Small intestine (tissue), 7 donors: ENCODE data around the gene SLC41A2. TPM values are rescaled to one million over a fixed set of nuclear protein-coding genes. Genes with fewer than 3 reads are reported as not detected.
"Not testable (repeated sequence)": the region's sequence is repeated elsewhere in the genome, so short reads cannot be mapped to it uniquely, and the experiment has no call there.

Experiments
- DNase-seq, 2 donors: peaks; one replicate each; pipeline versions ENCODE4 v3.0.0 to v3.0.0-alpha.2; 2013
- FAIRE-seq: peaks from 2 replicates; lab custom pipeline; 2012; peaks lifted over from hg19 to GRCh38; lab: Jason Lieb, UNC
- H3K27ac ChIP-seq, 3 donors: one replicate each; pipeline ENCODE4 v1.5.1; 2013; ENCODE audit warnings: low read length in 2 of 3, mild to moderate bottlenecking in 2 of 3, control low read depth in 1 of 3, inconsistent platforms in 1 of 3, low read depth in 1 of 3, moderate library complexity in 1 of 3
- H3K27me3 ChIP-seq, 3 donors: one replicate each; pipeline ENCODE4 v1.6.1; 2013; ENCODE audit warnings: low read length in 3 of 3, inconsistent platforms in 1 of 3; ENCODE audit not compliant: control insufficient read depth in 3 of 3, insufficient read depth in 3 of 3
- H3K36me3 ChIP-seq, 3 donors: one replicate each; pipeline ENCODE4 v1.6.1; 2013; ENCODE audit warnings: low read length in 3 of 3, inconsistent platforms in 1 of 3, low read depth in 1 of 3, mild to moderate bottlenecking in 1 of 3, moderate library complexity in 1 of 3; ENCODE audit not compliant: control insufficient read depth in 3 of 3, insufficient read depth in 2 of 3
- H3K4me1 ChIP-seq, 3 donors: one replicate each; pipeline ENCODE4 v1.6.1; 2013; ENCODE audit warnings: low read length in 2 of 3, inconsistent platforms in 1 of 3, low read depth in 1 of 3, mild to moderate bottlenecking in 1 of 3, moderate library complexity in 1 of 3; ENCODE audit not compliant: control insufficient read depth in 3 of 3, insufficient read depth in 2 of 3
- H3K4me3 ChIP-seq, 3 donors: one replicate each; pipeline ENCODE4 v1.5.1; 2013; ENCODE audit warnings: low read length in 3 of 3, control low read depth in 1 of 3, inconsistent platforms in 1 of 3, low read depth in 1 of 3, mild to moderate bottlenecking in 1 of 3, moderate library complexity in 1 of 3
- H3K9me3 ChIP-seq, 2 donors: one replicate each; pipeline ENCODE4 v1.6.1; 2013; ENCODE audit warnings: low read depth in 1 of 2, low read length in 1 of 2; ENCODE audit not compliant: control insufficient read depth in 2 of 2, insufficient read depth in 1 of 2
- WGBS, 3 donors: extraction: QIAGEN DNeasy Blood & Tissue Kit; methylation state at CpG; one replicate each; pipeline ENCODE4 v1.1.7; 2013; 5-methylcytosine and 5-hydroxymethylcytosine counted together
- polyA plus RNA-seq, 4 donors: library from polyadenylated mRNA; stranded (reverse) in 3 of 4; unstranded in 1 of 4; fragments of 200-250 nt in 3 of 4; fragments of 120-200 nt in 1 of 4; gene quantifications; one replicate each; pipeline versions ENCODE4 v1.2.1 to v1.2.3, GENCODE V29; 2013
- donor health status: healthy with polysubstance abuse.
- donor health status: control.
- donor health status: control.
- donor health status: Bipolar disorder and iron deficiency.
- donor health status: healthy.

The SLC41A2 gene
- polyA plus RNA-seq, 4 donors, result 2.1 to 27.5 (median 16.0) TPM

DNA sequence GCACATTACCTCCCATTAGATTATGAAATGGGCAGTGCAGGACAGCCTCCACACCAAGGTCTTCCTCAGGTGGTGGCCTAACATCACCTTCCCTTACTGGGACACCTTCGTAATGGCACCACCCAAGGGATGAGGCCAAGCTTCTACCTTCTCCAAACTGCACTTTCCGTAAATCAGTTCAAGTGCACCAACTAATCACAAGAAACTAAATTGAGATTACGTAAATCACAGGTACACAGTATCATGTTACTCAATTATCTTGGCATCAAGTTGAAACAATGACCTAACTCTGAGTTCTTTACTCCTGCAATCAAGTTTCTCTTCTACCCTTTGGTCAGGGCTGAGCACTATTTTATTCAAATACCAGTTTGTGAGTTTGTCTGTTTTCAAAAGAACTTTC, 13.8 kb downstream of the SLC41A2 start:
- 27 to 72% (median 33%) methylated on average over 3 of the region's 3 CpGs for WGBS, 3 donors
- Histone ChIP-seq H3K4me3 (no peak overlapping the region), H3K4me1 (no peaks in the 10 kb centered on the region), H3K36me3 (no peaks in the 10 kb centered on the region), H3K9me3 (peaks cover 0 to 9% of the 10 kb centered on the region in 2 donors), H3K27ac (peak overlapping the region in 2 of 3 donors; percentile 13 to 48), H3K27me3 (peaks cover 0 to 4% (median 0%) of the 10 kb centered on the region in 3 donors)
- DNase-seq (peak in 1 of 2 donors; percentile 88), FAIRE-seq (no peak)

DNA sequence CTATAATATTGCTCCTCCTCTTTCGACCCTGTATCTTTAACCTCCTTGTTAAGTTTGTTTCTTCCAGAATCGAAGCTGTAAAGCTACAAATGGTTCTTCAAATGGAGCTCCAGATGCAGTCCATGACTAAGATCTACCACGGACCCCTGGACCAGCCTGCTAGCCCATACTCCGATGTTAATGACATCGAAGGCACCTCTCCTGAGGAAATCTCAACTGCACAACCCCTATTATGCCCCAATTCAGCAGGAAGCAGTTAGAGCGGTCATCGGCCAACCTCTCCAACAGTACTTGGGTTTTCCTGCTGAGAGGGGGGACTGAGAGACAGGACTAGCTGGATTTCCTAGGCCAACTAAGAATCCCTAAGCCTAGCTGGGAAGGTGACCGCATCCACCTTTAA, 14.7 kb downstream of the SLC41A2 start:
- FAIRE-seq, H3K9me3 ChIP-seq, H3K27ac ChIP-seq, H3K4me1 ChIP-seq, H3K4me3 ChIP-seq, H3K27me3 ChIP-seq, DNase-seq, H3K36me3 ChIP-seq: not testable (repeated sequence)
- WGBS, 3 donors, result 94 to 97% (median 95%) methylated on average over 8 of the region's 8 CpGs

DNA sequence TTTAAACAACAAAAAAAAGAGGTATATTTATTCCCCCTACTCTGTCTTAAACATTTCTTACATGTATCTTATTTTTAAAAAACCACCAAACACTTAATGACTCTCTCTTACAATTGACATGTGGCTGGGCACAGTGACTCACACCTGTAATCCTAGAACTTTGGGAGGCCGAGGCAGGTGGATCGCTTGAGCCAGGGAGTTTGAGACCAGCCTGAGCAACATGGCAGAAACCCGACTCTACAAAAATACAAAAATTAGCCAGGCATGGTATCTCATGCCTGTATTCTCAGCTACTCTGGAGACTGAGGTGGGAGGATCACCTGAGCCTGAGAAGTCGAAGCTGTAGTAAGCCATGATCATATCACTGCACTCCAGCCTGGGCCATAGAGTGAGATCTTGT, 16.0 kb downstream of the SLC41A2 start:
- Histone ChIP-seq H3K27me3 (peaks cover 0 to 4% (median 0%) of the 10 kb centered on the region in 3 donors), H3K4me3 (no peak overlapping the region), H3K36me3 (no peaks in the 10 kb centered on the region), H3K4me1 (no peaks in the 10 kb centered on the region), H3K9me3 (peaks cover 0 to 9% of the 10 kb centered on the region in 2 donors), H3K27ac (no peak overlapping the region)
- no peak for DNase-seq
- WGBS, 3 donors, result 92 to 95% (median 93%) methylated on average over 4 of the region's 4 CpGs
- FAIRE-seq, result no peak

DNA sequence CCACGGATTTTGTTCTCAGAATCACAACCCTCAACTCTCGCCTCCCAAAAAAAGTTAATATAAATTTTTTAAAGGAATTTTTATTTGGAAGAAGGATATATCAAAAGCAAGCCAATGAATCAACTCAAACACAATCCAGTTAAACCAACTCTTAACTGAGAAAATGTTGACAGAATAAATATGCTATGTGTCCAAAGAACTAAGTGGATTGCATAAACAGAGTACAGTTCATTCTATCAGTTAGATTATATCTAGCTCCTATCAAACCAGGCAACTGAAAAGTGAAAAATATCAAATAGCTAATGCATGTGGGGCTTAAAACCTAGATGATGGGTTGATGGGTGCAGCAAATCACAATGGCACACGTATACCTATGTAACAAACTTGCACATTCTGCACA, 16.6 kb downstream of the SLC41A2 start:
- H3K4me1 ChIP-seq, result no peaks in the 10 kb centered on the region
- no peak overlapping the region for H3K27ac ChIP-seq
- DNase-seq, result no peak
- H3K27me3 ChIP-seq, result peaks cover 0 to 4% (median 0%) of the 10 kb centered on the region in 3 donors
- WGBS, 3 donors, result 89 to 91% (median 89%) methylated on average over 3 of the region's 3 CpGs
- no peaks in the 10 kb centered on the region for H3K36me3 ChIP-seq
- H3K9me3 ChIP-seq, result peaks cover 0 to 9% of the 10 kb centered on the region in 2 donors
- no peak for FAIRE-seq
- H3K4me3 ChIP-seq, result no peak overlapping the region

DNA sequence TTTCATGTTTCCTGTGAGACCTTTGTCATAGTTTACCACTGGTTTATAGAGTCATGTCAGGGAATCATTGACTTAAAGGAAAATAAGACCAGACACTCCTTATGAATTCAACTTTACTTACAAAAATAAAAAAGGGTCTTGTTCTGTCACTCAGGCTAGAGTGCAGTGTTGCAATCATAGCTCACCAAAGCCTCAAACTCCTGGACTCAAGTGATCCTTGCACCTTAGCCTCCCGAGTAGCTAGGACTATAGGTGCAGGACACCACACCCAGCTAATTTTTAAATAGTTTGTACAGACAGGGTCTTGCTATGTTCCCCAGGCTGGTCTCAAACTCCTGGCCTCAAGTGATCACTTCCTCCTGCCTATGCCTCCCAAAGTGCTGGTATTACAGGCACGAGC, 19.0 kb downstream of the SLC41A2 start:
- Histone ChIP-seq H3K27me3 (peaks cover 0 to 4% (median 0%) of the 10 kb centered on the region in 3 donors), H3K4me3 (no peak overlapping the region), H3K9me3 (peaks cover 0 to 7% of the 10 kb centered on the region in 2 donors), H3K36me3 (no peaks in the 10 kb centered on the region), H3K27ac (no peak overlapping the region), H3K4me1 (no peaks in the 10 kb centered on the region)
- DNase-seq (peak in 1 of 2 donors; percentile 84), FAIRE-seq (no peak)
- WGBS, 3 donors, result 49 to 73% (median 72%) methylated on average over 2 of the region's 2 CpGs

DNA sequence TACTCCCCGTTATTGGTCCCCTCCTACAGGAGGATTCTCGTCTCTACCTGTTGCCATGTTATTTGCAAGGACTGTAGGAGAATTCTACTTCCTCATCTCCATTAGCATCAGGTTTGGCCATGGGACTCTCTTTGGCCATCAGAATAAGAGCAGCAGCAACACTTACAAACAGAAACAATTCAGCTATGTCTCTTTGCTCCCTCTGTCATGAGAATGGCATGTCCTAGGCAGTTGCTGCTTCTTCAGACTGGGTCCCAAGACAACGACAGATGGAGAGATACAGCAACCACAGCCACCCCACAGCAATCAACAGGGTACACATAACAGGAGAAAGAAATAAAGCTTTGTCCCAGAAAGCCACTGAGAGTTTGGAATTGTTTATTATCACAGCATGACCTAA, 19.7 kb downstream of the SLC41A2 start:
- no peak overlapping the region for H3K27ac ChIP-seq
- no peak for FAIRE-seq

DNA sequence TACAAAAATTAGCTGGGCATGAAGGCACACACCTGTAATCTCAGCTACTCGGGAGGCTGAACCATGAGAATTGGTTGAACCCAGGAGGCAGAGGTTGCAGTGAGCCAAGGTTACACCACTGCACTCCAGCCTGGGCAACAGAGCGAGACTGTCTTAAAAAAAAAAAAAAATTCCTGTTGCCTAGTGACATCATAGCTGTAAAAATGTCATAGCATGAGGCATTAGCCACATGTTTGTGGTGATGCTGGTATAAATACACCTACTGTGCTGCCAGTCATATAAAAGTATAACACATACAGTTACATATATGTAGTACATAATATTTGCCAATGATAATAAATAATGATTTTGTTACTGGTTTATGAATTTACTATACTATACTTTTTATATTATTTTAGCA, 22.2 kb downstream of the SLC41A2 start:
- peaks cover 0 to 3% (median 3%) of the 10 kb centered on the region in 3 donors for H3K4me1 ChIP-seq
- WGBS, 3 donors, result 93 to 97% (median 95%) methylated on average over 2 of the region's 2 CpGs
- no peak for FAIRE-seq

More for the DNA sequence above, 19.7 kb downstream of the SLC41A2 start:
- Histone ChIP-seq H3K4me3 (no peak overlapping the region), H3K9me3 (peaks cover 0 to 2% of the 10 kb centered on the region in 2 donors), H3K4me1 (no peaks in the 10 kb centered on the region), H3K27me3 (peaks cover 0 to under 1% (median 0%) of the 10 kb centered on the region in 3 donors), H3K36me3 (no peaks in the 10 kb centered on the region)
- DNase-seq, result no peak
- WGBS, 3 donors, result 54 to 79% (median 60%) methylated on average over 3 of the region's 3 CpGs

DNA sequence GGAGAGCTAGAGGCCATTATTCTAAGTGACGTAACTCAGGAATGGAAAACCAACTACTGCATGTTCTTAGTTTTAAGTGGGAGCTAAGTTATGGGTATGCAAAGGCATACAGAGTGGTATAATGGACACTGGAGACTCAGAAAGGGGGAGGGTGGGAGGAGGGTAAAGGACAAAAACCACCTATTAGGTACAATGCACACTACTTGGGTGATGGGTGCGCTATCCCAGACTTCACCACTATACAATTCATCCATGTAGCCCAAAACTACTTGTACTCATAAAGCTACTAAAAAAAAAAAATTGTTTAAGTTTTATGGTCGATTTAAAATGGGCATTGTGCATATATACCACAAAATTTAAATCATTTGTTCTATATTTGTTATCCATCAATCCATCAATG, 24.3 kb downstream of the SLC41A2 start:
- DNase-seq (no peak), FAIRE-seq (no peak)
- 60 to 75% (median 63%) methylated on average over 3 of the region's 3 CpGs for WGBS, 3 donors
- no peak overlapping the region for H3K27ac ChIP-seq
- H3K27me3 ChIP-seq, result no peaks in the 10 kb centered on the region
- H3K4me3 ChIP-seq, result no peak overlapping the region
- no peaks in the 10 kb centered on the region for H3K9me3 ChIP-seq
- peaks cover 0 to 3% (median 3%) of the 10 kb centered on the region in 3 donors for H3K4me1 ChIP-seq
- H3K36me3 ChIP-seq, result no peaks in the 10 kb centered on the region

More for the DNA sequence above, 22.2 kb downstream of the SLC41A2 start:
- Histone ChIP-seq H3K4me3 (no peak overlapping the region), H3K27me3 (no peaks in the 10 kb centered on the region), H3K27ac (no peak overlapping the region), H3K36me3 (no peaks in the 10 kb centered on the region), H3K9me3 (no peaks in the 10 kb centered on the region)
- DNase-seq, result no peak

DNA sequence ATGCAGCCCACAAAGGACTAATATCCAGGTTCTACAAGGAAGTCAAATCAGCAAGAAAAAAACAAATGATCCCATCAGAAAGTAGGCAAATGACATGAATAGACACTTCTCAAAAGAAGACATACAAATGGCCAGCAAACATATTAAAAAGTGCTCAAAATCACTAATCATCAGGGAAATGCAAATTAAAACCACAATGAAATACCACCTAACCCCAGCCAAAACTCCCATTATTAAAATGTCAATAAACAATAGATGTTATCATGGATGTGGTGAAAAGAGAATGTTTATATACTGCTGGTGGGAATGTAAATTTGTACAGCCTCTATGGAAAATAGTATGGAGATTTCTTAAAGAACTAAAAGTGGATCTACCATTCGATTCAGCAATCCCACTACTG, 25.0 kb downstream of the SLC41A2 start:
- peaks cover 0 to 3% (median 3%) of the 10 kb centered on the region in 3 donors for H3K4me1 ChIP-seq
- no peaks in the 10 kb centered on the region for H3K27me3 ChIP-seq
- H3K27ac ChIP-seq, result no peak overlapping the region
- no peak for DNase-seq
- no peak for FAIRE-seq
- H3K36me3 ChIP-seq, result no peaks in the 10 kb centered on the region
- H3K9me3 ChIP-seq, result no peaks in the 10 kb centered on the region
- 83 to 100% (median 90%) methylated on average over 1 of the region's 1 CpG for WGBS, 3 donors
- H3K4me3 ChIP-seq, result no peak overlapping the region
